SK-N-SH treated with all-trans-retinoic acid at 6 μM for 48 hours (cell line): ENCODE results near the gene MAP3K2.

Experiments used
- ARNTL ChIP-seq: fragments of 450-650 bp; formaldehyde crosslinking; IDR thresholded peaks from 2 replicates; pipeline ENCODE4 v1.5.0; 2020; ENCODE audit warnings: low read depth, mild to moderate bottlenecking, moderate library complexity, borderline replicate concordance
- CSDC2 ChIP-seq: fragments of 250-450 bp; sonication (Bioruptor Pico); IDR thresholded peaks from 2 replicates; pipeline ENCODE4 v1.5.0; 2020; ENCODE audit warnings: mild to moderate bottlenecking, moderate library complexity
- GLIS3 ChIP-seq: fragments of 250-450 bp; sonication (Bioruptor Pico); IDR thresholded peaks from 2 replicates; pipeline ENCODE4 v1.5.0; 2020; ENCODE audit warnings: mild to moderate bottlenecking, moderate library complexity
- ISL1 ChIP-seq: fragments of 250-450 bp; sonication (Bioruptor Pico); IDR thresholded peaks from 2 replicates; pipeline ENCODE4 v2.1.2; 2022; ENCODE audit warnings: mild to moderate bottlenecking, moderate library complexity
- OSR1 ChIP-seq: fragments of 250-450 bp; sonication (Bioruptor Pico); IDR thresholded peaks from 2 replicates; pipeline ENCODE4 v1.8.0; 2022; ENCODE audit warnings: moderate library complexity, mild to moderate bottlenecking, inconsistent platforms
- PATZ1 ChIP-seq: fragments of 250-450 bp; sonication (Bioruptor Pico); IDR thresholded peaks from 2 replicates; pipeline ENCODE4 v1.8.0; 2020; ENCODE audit warnings: mild to moderate bottlenecking, moderate library complexity, borderline replicate concordance
- POU6F1 ChIP-seq: fragments of 250-450 bp; sonication (Bioruptor Pico); IDR thresholded peaks from 2 replicates; pipeline ENCODE4 v1.8.0; 2021; ENCODE audit warnings: low read depth, mild to moderate bottlenecking, moderate library complexity, borderline replicate concordance
- PPARA ChIP-seq: fragments of 250-450 bp; sonication (Bioruptor Pico); IDR thresholded peaks from 2 replicates; pipeline ENCODE4 v1.5.0; 2020; ENCODE audit warnings: mild to moderate bottlenecking, borderline replicate concordance
- RARB ChIP-seq: fragments of 250-450 bp; sonication (Bioruptor Pico); IDR thresholded peaks from 2 replicates; pipeline ENCODE4 v1.8.0; 2021; ENCODE audit warnings: mild to moderate bottlenecking, moderate library complexity
- TOX ChIP-seq: fragments of 250-450 bp; sonication (Bioruptor Pico); IDR thresholded peaks from 2 replicates; pipeline ENCODE4 v1.8.0; 2021; ENCODE audit warnings: mild to moderate bottlenecking, moderate library complexity, borderline replicate concordance
- ZFP30 ChIP-seq: fragments of 450-650 bp; formaldehyde crosslinking; IDR thresholded peaks from 2 replicates; pipeline ENCODE4 v1.5.0; 2022; ENCODE audit warnings: mild to moderate bottlenecking, moderate library complexity
- ZNF70 ChIP-seq: fragments of 450-650 bp; formaldehyde crosslinking; IDR thresholded peaks from 2 replicates; pipeline ENCODE4 v1.5.0; 2020; ENCODE audit warnings: mild to moderate bottlenecking, moderate library complexity

- TF ChIP-seq GLIS3 (CRISPR knock-in tag), result no peak
- no peak for TF ChIP-seq PATZ1 (CRISPR knock-in tag)
- no peak for TF ChIP-seq RARB (CRISPR knock-in tag)
- TF ChIP-seq POU6F1 (CRISPR knock-in tag), result no peak
- TF ChIP-seq ZNF70 (CRISPR knock-in tag), result no peak
- TF ChIP-seq OSR1 (CRISPR knock-in tag), result no peak
- TF ChIP-seq ISL1 (CRISPR knock-in tag), result no peak
- no peak for TF ChIP-seq CSDC2 (CRISPR knock-in tag)
- no peak for TF ChIP-seq PPARA (CRISPR knock-in tag)
- no peak for TF ChIP-seq ZFP30
- TF ChIP-seq ARNTL, result no peak
- TF ChIP-seq TOX (CRISPR knock-in tag), result no peak
These were observed 108.8 kb downstream of the MAP3K2 start for GRCh38 chr2:127278959-127279358.
